ENCODE measurements around the gene MUC5AC.

DNA sequence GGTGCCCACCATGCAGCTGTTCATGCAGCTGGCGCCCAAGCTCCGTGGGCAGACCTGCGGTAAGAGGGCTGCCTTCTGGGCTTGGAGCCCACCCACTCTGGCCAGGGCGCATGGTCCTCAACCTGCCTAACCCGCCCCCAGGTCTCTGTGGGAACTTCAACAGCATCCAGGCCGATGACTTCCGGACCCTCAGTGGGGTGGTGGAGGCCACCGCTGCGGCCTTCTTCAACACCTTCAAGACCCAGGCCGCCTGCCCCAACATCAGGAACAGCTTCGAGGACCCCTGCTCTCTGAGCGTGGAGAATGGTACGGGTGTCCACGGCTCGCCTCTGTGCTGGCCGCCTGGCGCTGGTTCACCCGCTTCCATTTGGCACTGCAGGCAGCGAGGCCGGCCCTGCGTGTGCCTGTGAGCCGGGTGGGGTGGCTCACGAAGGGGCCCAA, 11.0 kb downstream of the MUC5AC start:
- TF ChIP-seq ELF4 (IDR thresholded peaks at IDR 0.05) (no peak), ARNT (IDR thresholded peaks at IDR 0.05) (no peak), BHLHE40 (IDR thresholded peaks at IDR 0.05; ENCODE audit: borderline replicate concordance) (no peak), FOXA1 (IDR thresholded peaks at IDR 0.05) (no peak), ZNF384 (IDR thresholded peaks at IDR 0.05) (no peak), CTBP1 (IDR thresholded peaks at IDR 0.05; ENCODE audit: borderline replicate concordance) (no peak), SUZ12 (IDR thresholded peaks at IDR 0.05) (no peak), FOXM1 (IDR thresholded peaks at IDR 0.05; ENCODE audit: borderline replicate concordance) (no peak), FOXK2 (IDR thresholded peaks at IDR 0.05) (no peak), SP1 (IDR thresholded peaks at IDR 0.05) (no peak), NFRKB (IDR thresholded peaks at IDR 0.05) (no peak)

Measured in HEK293T (cell line).